Osteocyte (in vitro differentiated cells): ENCODE data around the gene WHRN. TPM values are rescaled to one million over a fixed set of nuclear protein-coding genes. Genes with fewer than 3 reads are reported as not detected.

Source experiments
- DNase-seq: peaks from one replicate; pipeline ENCODE4 v3.0.0; 2021; ENCODE audit warnings: mixed read lengths; ENCODE audit not compliant: unreplicated experiment; ENCODE audit errors: extremely low spot score
- H3K27ac Mint-ChIP-seq: one replicate; pipeline ENCODE4 v1.8.0; 2021; ENCODE audit warnings: mild to moderate bottlenecking, mixed read lengths; ENCODE audit not compliant: unreplicated experiment
- H3K27me3 Mint-ChIP-seq: one replicate; pipeline ENCODE4 v1.8.0; 2021; ENCODE audit warnings: mixed read lengths; ENCODE audit not compliant: unreplicated experiment
- H3K36me3 Mint-ChIP-seq: one replicate; pipeline ENCODE4 v1.8.0; 2021; ENCODE audit warnings: mixed read lengths; ENCODE audit not compliant: unreplicated experiment
- H3K4me1 Mint-ChIP-seq: one replicate; pipeline ENCODE4 v1.8.0; 2021; ENCODE audit warnings: mixed read lengths; ENCODE audit not compliant: unreplicated experiment
- H3K4me3 Mint-ChIP-seq: one replicate; pipeline ENCODE4 v1.8.0; 2021; ENCODE audit warnings: mild to moderate bottlenecking, moderate library complexity, mixed read lengths; ENCODE audit not compliant: unreplicated experiment
- H3K9me3 Mint-ChIP-seq: one replicate; pipeline ENCODE4 v1.8.0; 2021; ENCODE audit warnings: mixed read lengths; ENCODE audit not compliant: unreplicated experiment
- total RNA-seq: library from RNA; stranded (reverse); gene quantifications from 2 replicates; pipeline ENCODE4 v1.2.1, GENCODE V29; 2021
- TF ChIP-seq, protein P1 (sequence below): fragments of 200-600 bp; sonication (generic); IDR thresholded peaks from 2 replicates; pipeline ENCODE4 v1.5.0; 2021; ENCODE audit warnings: antibody characterized with exemption, mild to moderate bottlenecking, moderate library complexity

WHRN gene
- total RNA-seq, 1 donor from 2014 or later: 12.0 TPM

DNA sequence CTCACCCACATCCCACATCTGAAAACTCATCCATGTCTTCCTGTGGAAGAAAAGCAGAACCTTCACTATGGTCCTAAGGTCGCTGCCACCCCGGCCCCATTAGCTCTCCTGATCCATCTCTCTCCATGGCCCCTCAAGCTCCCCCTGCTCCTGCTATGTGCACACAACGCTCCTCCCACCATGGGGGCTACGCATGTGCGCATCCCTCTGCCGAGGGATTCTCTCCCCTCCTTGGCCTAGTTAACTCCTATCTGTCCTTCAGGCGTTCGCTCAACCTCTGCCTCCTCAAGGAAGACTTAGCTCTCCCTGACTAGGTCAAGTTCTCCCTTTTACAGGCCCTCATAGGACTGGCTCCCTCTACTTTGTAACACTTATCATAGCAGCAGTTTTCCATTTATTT, 127.3 kb downstream of the WHRN start:
- H3K4me3 Mint-ChIP-seq: no peak overlapping the region
- no peak for DNase-seq
- H3K36me3 Mint-ChIP-seq: peaks cover 32% of the 10 kb centered on the region
- peaks cover 12% of the 10 kb centered on the region for H3K4me1 Mint-ChIP-seq
- H3K27me3 Mint-ChIP-seq: no peaks in the 10 kb centered on the region
- TF ChIP-seq, protein P1, sequence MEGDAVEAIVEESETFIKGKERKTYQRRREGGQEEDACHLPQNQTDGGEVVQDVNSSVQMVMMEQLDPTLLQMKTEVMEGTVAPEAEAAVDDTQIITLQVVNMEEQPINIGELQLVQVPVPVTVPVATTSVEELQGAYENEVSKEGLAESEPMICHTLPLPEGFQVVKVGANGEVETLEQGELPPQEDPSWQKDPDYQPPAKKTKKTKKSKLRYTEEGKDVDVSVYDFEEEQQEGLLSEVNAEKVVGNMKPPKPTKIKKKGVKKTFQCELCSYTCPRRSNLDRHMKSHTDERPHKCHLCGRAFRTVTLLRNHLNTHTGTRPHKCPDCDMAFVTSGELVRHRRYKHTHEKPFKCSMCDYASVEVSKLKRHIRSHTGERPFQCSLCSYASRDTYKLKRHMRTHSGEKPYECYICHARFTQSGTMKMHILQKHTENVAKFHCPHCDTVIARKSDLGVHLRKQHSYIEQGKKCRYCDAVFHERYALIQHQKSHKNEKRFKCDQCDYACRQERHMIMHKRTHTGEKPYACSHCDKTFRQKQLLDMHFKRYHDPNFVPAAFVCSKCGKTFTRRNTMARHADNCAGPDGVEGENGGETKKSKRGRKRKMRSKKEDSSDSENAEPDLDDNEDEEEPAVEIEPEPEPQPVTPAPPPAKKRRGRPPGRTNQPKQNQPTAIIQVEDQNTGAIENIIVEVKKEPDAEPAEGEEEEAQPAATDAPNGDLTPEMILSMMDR: no peak
- H3K9me3 Mint-ChIP-seq: no peaks in the 10 kb centered on the region
- no peak overlapping the region for H3K27ac Mint-ChIP-seq

DNA sequence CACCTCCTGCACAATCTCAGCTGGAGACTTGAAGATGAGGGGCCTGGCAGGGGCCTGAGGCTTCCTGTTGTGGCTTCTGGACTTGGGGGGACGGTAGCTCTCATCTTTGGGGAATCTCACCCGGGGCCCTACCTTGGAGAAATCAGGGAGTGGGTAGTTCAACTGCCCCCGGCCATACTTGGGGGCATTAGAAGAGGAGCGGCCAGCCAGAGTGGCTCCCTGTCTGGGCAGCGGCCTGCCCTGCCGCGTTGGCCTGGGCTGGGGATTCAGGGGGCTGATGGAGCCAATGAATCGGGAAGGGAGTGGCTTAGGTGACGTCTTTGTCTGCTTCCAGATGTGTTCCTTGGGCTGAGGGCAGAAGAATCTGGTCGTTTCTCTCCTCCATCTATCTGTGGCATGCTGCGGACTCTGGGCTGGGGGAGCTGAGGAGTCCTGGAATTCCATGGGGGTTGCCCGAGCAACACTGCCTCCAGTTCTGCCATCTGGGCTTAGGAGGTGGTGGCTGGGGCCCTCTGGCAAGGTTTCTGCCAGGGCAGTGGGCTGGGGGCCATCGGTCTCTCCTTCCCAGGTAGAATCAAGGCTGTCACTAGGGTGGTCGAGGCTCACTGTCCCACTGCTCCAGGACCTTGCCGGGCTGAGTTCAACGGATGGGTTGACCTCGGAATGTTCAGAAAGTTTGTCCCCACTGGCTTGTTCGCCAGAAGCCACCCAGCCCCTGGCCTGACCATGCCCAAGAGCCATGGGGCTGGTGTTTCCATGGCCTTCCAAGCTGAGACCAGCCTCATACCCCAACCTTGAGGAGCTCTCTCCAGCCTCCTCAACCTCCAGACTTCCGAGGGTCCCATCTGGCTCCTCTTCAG, 128.5 kb downstream of the WHRN start:
- Mint-ChIP-seq H3K9me3 (no peaks in the 10 kb centered on the region), H3K27ac (no peak overlapping the region), H3K4me1 (peaks cover 3% of the 10 kb centered on the region), H3K4me3 (no peak overlapping the region), H3K36me3 (peaks cover 36% of the 10 kb centered on the region), H3K27me3 (no peaks in the 10 kb centered on the region)
- no peak for DNase-seq
- TF ChIP-seq, protein P1: no peak

GRCh38 chr9:114375386-114376175, 129.7 kb downstream of the WHRN start:
- TF ChIP-seq, protein P1: no peak
- Mint-ChIP-seq H3K27ac (no peak overlapping the region), H3K9me3 (no peaks in the 10 kb centered on the region), H3K4me1 (peaks cover 3% of the 10 kb centered on the region), H3K36me3 (peaks cover 42% of the 10 kb centered on the region), H3K27me3 (no peaks in the 10 kb centered on the region), H3K4me3 (no peak overlapping the region)
- no peak for DNase-seq

- no peak for DNase-seq
- no peak overlapping the region for H3K27ac Mint-ChIP-seq
- peaks cover 39% of the 10 kb centered on the region for H3K36me3 Mint-ChIP-seq
- TF ChIP-seq, protein P1: no peak
- H3K4me1 Mint-ChIP-seq: peaks cover 3% of the 10 kb centered on the region
- H3K4me3 Mint-ChIP-seq: no peak overlapping the region
- H3K9me3 Mint-ChIP-seq: no peaks in the 10 kb centered on the region
- no peaks in the 10 kb centered on the region for H3K27me3 Mint-ChIP-seq
Observed at GRCh38 chr9:114374936-114375335, 130.3 kb downstream of the WHRN start.
